Left ventricle myocardium inferior (tissue), 1 donor: ENCODE results near the gene CDH22. TPM values are rescaled to one million over a fixed set of nuclear protein-coding genes. Genes with fewer than 3 reads are reported as not detected.

ENCODE experiments used
- DNase-seq: peaks from one replicate; pipeline ENCODE4 v3.0.0-alpha.2; 2020
- H3K27ac ChIP-seq: fragments of 200-600 bp; replicated peaks from 2 replicates; pipeline ENCODE4 v1.8.0; 2021
- H3K27me3 ChIP-seq: fragments of 200-600 bp; 2 replicates; pipeline ENCODE4 v1.8.0; 2021; ENCODE audit warnings: low read depth
- H3K36me3 ChIP-seq: fragments of 200-600 bp; 2 replicates; pipeline ENCODE4 v1.8.0; 2021
- H3K4me1 ChIP-seq: fragments of 200-600 bp; 2 replicates; pipeline ENCODE4 v1.8.0; 2021
- H3K4me3 ChIP-seq: fragments of 200-600 bp; 2 replicates; pipeline ENCODE4 v1.8.0; 2021; ENCODE audit warnings: mild to moderate bottlenecking, moderate library complexity
- H3K9me3 ChIP-seq: fragments of 200-600 bp; replicated peaks from 2 replicates; pipeline ENCODE4 v1.8.0; 2021
- intact Hi-C: fragments of 100-400 bp; cut with micrococcal nuclease; formaldehyde crosslinking; loops from one replicate; pipeline ENCODE4 v1.11.0; 2022
- total RNA-seq: library from RNA; stranded (reverse); fragmentation: NEBNext Ultra II Directional; extraction: Animal tissue kit (Norgen Biotek cat#: 25700); gene quantifications from one replicate; pipeline ENCODE4 v1.2.1, GENCODE V29; 2021
- TF ChIP-seq, protein P1 (sequence below): fragments of 200-600 bp; IDR thresholded peaks from 2 replicates; pipeline ENCODE4 v1.8.0; 2021; ENCODE audit warnings: antibody characterized with exemption, mild to moderate bottlenecking, borderline replicate concordance
- donor health status: DM: no; HTN: yes; CAD: no; lungs with severe emphysema.

The CDH22 gene
- total RNA-seq, 1 donor from 2014 or later = 2.3 TPM

- DNase-seq = no peak
- Histone ChIP-seq H3K36me3 (no peaks in the 10 kb centered on the region), H3K4me1 (no peaks in the 10 kb centered on the region), H3K4me3 (no peak overlapping the region), H3K9me3 (peaks cover 14% of the 10 kb centered on the region), H3K27me3 (peaks cover 82% of the 10 kb centered on the region), H3K27ac (no peak overlapping the region)
- intact Hi-C loops = no loop called here
- TF ChIP-seq, protein P1, sequence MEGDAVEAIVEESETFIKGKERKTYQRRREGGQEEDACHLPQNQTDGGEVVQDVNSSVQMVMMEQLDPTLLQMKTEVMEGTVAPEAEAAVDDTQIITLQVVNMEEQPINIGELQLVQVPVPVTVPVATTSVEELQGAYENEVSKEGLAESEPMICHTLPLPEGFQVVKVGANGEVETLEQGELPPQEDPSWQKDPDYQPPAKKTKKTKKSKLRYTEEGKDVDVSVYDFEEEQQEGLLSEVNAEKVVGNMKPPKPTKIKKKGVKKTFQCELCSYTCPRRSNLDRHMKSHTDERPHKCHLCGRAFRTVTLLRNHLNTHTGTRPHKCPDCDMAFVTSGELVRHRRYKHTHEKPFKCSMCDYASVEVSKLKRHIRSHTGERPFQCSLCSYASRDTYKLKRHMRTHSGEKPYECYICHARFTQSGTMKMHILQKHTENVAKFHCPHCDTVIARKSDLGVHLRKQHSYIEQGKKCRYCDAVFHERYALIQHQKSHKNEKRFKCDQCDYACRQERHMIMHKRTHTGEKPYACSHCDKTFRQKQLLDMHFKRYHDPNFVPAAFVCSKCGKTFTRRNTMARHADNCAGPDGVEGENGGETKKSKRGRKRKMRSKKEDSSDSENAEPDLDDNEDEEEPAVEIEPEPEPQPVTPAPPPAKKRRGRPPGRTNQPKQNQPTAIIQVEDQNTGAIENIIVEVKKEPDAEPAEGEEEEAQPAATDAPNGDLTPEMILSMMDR = no peak
These were observed 39.6 kb downstream of the CDH22 start for GRCh38 chr20:46268662-46269061.

DNA sequence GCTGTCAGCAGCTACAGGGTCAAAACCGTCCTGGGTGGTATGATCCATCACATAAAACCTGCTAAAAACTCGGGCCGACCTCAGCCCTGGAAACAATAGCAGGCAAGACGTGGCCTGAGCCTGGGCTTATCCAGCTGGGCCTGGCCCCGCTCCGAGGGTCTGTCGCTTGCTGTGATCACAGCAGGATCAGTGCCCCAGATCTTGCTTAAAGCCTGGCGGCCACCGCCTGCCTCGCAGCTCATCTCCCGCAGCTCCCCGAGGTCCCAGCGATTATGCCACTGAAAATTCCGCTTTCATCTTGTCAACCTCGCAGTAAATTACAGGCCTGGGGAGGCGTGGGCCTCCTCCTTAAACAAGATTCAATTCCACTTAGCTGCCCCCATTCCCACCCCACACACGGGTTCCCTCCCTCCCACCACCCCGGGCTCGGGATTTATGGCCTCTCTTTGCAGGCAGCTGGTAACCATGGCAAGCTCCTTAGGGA lies 40.1 kb downstream of the CDH22 start:
- TF ChIP-seq, protein P1 = no peak
- no peak overlapping the region for H3K4me3 ChIP-seq
- intact Hi-C loops = no loop called here
- H3K27me3 ChIP-seq = peaks cover 77% of the 10 kb centered on the region
- DNase-seq = no peak
- H3K4me1 ChIP-seq = no peaks in the 10 kb centered on the region
- H3K27ac ChIP-seq = no peak overlapping the region
- H3K36me3 ChIP-seq = no peaks in the 10 kb centered on the region
- peaks cover 10% of the 10 kb centered on the region for H3K9me3 ChIP-seq

- Histone ChIP-seq H3K27ac (no peak overlapping the region), H3K27me3 (peaks cover 79% of the 10 kb centered on the region), H3K36me3 (no peaks in the 10 kb centered on the region), H3K4me3 (no peak overlapping the region), H3K9me3 (peaks cover 2% of the 10 kb centered on the region), H3K4me1 (no peaks in the 10 kb centered on the region)
- TF ChIP-seq, protein P1 = no peak
- intact Hi-C loops = no loop called here
- DNase-seq = no peak
These were observed 40.9 kb downstream of the CDH22 start for GRCh38 chr20:46267108-46268105.

GRCh38 chr20:46265539-46265938 lies 42.8 kb downstream of the CDH22 start:
- no peak overlapping the region for H3K4me3 ChIP-seq
- no peaks in the 10 kb centered on the region for H3K36me3 ChIP-seq
- peaks cover 76% of the 10 kb centered on the region for H3K27me3 ChIP-seq
- intact Hi-C loops = no loop called here
- no peak overlapping the region for H3K27ac ChIP-seq
- no peaks in the 10 kb centered on the region for H3K9me3 ChIP-seq
- H3K4me1 ChIP-seq = no peaks in the 10 kb centered on the region
- TF ChIP-seq, protein P1 = no peak
- DNase-seq = no peak

DNA sequence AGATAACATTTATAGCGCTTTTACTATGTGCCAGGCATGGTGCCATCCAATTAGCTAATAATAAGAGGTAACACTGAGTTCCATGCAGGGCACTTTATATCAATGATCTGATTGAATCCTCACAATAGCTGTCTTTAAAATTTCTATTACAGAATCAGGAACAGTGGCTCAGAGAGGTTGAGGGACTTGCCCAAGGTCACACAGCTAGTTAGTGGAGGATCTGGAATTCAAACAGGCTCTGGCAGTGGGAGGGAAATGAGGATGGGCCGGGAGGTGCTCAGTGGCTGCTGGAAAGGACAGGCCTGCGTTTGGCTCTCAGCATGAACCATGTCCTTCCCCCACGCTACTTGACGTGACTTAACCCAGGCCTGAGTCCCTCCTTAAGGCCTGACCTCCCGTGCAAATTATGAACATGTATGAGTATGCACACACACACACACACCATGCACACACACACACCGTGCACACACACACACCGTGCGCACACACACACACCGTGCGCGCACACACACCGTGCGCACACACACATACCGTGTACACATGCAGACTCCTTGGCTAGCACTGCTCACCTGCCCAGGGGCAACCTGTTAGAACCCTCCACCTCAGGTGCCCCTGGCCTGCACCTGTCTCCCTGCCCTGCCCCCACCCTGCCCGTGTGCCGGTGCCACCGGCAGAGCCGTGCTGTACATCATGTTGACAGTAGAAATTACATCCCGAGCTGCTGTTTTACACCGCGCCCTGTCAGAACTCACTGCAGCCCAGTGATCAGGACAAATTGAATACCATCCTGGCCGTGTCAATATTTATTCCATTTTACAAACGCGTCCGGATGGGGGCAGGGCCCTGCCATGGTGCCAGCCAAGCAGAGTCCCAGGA lies 43.7 kb downstream of the CDH22 start:
- Histone ChIP-seq H3K27me3 (peaks cover 70% of the 10 kb centered on the region), H3K9me3 (no peaks in the 10 kb centered on the region), H3K4me1 (no peaks in the 10 kb centered on the region), H3K36me3 (no peaks in the 10 kb centered on the region), H3K4me3 (no peak overlapping the region), H3K27ac (no peak overlapping the region)
- DNase-seq = no peak
- TF ChIP-seq, protein P1 = no peak
- intact Hi-C loops = no loop called here
